GM21360 (cell line): ENCODE measurements around the gene OR2W1.

Experiments used
- ATAC-seq: cut with Tn5 transposase; IDR thresholded peaks from one replicate; pipeline ENCODE4 v1.9.1; 2021; ENCODE audit warnings: mild to moderate bottlenecking, moderate library complexity; ENCODE audit not compliant: unreplicated experiment

OR2W1 gene, protein sequence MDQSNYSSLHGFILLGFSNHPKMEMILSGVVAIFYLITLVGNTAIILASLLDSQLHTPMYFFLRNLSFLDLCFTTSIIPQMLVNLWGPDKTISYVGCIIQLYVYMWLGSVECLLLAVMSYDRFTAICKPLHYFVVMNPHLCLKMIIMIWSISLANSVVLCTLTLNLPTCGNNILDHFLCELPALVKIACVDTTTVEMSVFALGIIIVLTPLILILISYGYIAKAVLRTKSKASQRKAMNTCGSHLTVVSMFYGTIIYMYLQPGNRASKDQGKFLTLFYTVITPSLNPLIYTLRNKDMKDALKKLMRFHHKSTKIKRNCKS

DNA sequence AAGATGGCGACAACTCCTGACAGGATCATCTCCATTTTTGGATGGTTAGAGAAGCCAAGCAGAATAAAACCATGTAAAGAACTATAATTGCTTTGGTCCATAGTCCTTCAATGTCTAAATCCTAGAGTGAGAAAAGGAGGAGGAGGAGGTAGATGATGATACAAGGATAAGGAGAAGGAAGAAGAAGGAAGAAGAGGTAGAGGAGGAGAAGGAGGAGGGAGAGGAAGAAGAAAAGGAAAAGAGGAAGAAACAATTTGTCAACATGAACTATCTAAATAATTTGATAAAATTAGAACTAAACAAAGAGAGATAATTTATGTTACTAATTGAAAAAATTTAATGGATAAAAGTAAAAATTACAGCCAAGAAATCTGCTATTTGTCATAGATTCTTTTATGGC, at the start of gene OR2W1:
Gene OR2W1, minus strand, starts transcription at position 101 of the 400 bp plus-strand sequence. Its CDS starts 0 bp downstream, at position 101.
- no peak for ATAC-seq

DNA sequence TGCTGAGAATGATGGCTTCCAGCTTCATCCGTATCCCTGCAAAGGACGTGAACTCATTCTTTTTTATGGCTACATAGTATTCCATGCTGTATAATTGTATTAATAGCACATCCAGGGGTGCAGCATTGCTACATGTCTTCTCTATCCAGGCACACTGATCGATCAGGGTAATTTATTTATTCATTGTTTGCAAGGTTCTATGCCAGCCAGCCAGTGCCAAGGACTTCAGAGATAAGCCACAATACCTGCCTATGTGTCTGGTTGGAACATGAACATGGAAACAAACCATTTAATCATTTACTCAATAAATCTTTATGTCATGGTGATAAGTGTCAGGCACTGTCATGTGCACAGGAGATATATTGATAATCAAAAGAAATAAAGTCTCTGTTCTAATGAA, 48.0 kb upstream of the OR2W1 start:
- no peak for ATAC-seq

DNA sequence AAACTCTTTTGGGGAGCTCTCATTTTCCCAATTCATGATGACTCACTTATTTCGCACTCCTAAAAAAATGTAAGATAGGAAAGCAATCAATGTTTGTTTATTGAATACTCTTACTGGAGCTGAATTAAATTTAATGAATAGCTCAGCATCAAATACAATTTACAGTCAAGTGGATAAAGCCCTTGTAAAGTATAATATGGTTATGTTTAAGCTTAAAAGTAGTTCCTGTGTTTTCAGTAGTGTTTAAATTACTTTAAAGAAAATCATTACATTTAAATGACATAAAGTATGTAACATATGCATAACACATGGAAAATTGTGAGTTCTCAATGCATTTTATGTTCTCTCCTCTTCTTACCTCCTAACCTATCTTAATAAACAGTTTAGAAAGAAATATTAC, 42.2 kb upstream of the OR2W1 start, which contains the start of gene OR2B3:
Gene OR2B3, minus strand, starts transcription at position 101 of the 400 bp plus-strand sequence. Its CDS starts 65 bp downstream, at position 36.
- ATAC-seq, result no peak

DNA sequence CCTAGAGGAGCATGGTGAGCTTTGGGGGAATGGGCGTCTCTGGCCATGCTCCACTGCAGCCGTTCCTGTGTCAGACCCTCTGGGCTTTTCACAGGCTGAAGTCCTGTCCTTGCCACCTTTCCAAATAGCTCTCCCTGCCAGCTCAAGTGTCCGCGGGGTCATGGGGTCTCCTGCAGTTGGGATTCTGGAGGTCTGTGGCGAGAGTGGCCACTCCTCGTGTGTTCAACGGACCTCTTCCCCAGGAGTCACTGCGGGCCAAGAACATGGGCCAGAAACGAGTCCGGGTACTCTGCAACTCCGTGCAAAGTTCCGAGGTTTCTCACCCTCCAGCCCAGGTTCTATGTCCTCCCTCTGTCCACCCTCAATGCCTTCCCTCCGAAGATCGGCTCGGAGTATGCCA, 37.5 kb upstream of the OR2W1 start:
- ATAC-seq, result no peak

DNA sequence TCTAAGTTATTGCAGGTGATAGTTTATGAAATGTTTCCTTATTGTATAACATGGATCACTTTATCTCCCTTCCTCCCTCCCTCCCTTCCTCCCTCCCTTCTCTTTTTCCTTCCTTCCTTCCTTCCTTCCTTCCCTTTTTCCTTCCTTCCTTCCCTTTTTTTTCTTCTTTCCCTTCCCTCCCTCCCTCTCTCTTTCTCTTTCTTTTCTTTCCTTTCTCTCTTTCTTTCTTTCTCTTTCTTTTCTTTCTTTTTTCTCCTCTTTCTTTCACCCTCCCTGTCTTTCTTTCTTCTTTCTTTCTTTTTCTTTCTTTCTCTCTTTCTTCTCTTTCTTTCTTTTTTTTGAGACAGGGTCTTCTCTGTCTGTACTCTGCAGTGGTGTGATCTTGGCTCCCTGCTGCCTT, 36.3 kb upstream of the OR2W1 start:
- ATAC-seq, result no peak

DNA sequence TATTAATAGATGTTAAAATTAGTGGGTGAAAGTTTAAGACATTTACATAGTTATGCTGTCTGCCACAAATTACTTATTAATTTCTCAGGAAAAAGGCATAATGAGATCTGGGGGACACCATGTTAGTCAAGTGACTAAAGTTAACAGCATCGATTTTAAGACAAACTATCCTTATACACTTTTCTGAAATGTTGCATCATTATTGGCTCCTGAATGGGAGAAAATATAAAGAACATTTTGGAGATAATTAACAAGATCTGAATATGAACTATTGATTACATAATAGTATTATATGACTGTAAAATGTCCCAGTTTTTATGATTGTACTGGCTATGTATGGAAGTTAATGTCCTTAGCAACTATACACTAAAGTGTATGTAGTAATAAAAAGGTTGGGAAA, 34.2 kb upstream of the OR2W1 start:
- ATAC-seq, result no peak

DNA sequence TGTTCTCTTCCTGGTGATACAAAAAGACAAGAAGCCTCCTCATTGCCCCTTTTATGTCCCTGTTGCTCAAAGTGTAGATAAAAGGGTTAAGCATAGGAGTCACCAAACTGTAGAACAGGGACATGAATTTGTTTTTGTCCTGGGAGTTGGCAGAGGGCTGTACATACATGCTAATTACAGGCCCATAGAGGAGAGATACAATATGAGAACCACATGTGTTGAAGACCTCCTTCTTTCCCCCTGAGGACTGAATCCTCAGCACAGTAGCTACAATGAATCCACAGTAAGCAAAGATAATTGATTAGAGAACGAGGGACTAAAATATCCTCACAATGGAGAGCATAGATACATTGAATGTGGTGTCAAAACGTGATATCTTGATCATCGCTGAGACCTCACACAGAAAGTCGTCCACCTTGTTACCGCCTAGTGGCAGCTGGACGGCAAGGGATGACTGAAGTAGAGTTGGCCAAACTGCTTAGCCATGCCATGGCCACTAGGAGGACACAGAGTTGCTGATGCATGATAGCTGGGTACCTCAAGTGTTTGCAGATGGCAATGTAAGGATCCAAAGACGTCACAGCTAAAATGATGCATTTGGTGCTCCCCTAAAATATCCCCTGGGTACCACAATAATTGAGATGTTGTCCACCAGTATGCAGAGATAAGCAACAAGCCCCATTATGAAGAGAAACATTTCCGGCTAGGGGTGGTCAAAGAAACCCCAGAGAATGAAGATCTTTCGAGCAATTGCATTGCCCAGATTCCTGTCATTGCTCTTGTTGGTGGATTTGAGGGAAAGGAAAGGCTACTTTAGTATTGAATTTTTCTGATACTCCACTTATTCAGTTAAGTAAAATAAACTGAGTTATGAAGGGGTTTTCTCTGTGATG, 27.1 kb upstream of the OR2W1 start:
- ATAC-seq, result no peak

DNA sequence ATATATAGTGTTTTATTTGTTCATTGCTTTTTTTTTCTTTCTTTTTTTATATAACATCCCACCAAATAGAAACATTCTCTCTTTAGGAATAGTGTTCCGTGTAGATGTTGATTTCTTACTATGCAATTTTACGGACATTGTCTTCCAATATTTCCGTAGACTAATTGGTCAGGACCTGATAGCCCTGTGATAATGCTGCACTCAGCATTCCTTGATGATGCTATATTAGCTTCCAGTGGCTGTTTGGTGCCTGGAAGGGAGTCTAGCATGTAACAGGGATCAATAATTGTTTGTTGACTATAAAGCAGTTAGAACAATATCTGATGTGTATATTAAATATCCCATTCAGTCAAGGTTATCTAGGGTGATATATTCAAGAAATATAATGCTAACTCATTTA, 6.7 kb upstream of the OR2W1 start:
- ATAC-seq, result no peak

DNA sequence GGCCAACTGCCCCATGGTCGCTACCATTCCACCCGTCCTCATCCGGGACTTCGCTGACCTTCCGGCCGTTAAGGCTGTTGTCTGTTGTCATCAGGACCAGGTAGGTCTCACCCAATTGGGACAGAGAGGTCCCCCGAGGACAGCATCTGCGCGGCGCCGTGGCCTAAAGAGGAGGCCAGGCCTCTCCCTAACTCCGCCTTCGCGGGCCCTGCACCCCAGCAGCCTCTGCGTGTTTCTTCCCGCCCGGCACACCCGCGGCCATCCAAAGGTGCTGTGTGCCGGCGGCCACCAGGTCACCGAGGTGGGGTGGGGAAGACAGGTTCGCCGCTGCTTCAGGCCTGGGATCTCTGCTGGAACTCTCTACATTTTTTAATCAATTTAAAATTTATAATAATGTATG, 9.0 kb downstream of the OR2W1 start:
- no peak for ATAC-seq

DNA sequence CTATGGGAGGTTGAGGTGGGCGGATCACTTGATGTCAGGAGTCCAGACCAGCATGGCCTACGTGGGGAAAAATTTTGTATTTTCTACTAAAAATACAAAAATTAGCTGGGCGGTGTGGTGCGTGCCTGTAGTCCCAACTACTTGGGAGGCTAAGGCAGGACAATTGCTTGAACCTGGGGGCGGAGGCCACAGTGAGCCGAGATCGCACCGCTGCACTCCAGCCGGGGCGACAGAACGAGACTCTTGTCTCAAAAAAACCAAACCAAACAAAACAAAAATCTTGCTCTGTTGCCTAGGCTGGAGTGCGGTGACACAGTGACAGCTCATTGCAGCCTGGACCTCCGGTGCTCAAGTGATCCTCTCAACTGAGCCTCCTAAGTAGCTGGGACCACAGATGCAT, 16.2 kb downstream of the OR2W1 start:
- no peak for ATAC-seq

DNA sequence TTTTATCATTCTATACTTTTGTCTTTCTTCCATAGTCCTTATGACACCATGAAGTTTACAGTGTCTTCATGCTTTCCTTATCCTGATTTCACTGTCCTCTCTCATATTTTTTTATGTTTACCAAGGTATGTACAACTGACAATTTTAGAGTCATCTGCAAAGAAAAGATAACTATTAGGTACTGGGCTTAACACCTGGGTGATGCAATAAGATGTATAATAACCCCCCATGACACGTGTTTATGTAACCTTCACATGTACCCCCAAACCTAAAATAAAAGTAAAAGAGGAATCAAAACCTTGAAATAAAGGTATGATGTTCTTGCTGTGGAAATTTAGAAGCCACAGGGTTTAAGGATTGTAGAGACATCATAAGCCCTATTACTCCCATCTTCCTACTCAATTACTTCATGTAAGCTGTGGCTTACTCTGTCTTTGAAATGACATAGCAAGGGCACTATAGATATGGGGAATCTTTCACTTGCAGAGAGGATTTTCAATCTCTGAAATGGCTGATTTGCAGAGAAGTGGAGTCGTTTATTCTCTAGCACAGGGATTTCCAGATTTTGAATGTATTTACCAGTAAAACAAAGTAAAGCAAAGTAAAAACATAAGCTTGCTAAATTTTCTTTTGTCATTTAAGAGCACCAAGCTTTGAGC, 18.9 kb downstream of the OR2W1 start:
- ATAC-seq, result no peak

DNA sequence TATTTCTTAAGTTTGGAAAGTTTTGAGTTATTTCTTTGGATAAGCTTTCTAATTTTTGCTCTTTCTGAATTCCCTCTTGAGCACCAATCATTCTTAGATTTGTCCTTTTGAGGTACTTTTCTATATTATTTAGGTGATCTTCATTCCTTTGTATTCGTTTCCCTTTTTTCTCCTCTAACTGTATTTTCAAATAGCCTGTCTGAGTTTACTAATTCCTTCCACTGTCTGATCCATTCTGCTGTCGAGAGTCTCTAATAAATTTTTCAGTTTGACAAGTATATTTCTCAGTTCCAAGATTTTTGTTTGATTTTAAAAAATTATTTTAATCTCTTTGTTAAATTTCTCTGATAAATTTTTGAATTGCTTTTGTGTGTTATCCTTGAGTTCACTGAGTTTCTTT, 23.5 kb downstream of the OR2W1 start:
- no peak for ATAC-seq

DNA sequence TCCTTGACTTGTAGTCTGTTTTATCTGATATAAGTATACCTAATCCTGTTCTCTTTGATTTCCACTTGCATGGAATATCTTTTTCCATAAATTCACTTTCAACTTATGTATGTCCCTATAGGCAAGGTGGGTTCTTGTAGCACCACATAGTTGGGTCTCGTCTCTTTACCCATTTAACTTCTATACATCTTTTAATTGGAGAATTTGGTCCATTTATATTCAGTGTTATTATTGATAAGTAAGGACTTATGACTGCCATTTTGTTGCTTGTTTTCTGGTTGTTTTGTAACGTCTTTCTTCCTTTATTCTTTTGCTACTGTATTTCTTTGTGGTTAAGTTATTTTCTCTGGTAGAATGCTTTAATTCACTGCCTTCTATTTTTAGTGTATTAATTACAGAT, 25.3 kb downstream of the OR2W1 start:
- no peak for ATAC-seq

DNA sequence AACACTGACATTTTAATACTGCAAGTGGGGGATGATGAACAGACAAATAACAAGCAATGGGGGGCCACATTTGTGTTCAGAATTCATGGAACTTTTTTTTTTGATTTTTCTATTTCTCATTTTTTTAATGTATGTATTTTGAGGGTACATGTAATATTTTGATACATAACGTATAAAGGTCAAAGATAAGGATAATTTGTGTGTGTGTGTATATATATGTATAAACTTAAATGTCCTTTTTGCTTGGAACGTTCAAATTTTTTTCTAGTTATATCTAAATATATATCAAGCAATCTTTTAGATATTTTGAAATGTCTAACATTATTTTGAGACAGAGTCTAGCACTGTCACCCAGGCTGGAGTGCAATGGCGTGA, 27.6 kb downstream of the OR2W1 start:
- ATAC-seq, result no peak

DNA sequence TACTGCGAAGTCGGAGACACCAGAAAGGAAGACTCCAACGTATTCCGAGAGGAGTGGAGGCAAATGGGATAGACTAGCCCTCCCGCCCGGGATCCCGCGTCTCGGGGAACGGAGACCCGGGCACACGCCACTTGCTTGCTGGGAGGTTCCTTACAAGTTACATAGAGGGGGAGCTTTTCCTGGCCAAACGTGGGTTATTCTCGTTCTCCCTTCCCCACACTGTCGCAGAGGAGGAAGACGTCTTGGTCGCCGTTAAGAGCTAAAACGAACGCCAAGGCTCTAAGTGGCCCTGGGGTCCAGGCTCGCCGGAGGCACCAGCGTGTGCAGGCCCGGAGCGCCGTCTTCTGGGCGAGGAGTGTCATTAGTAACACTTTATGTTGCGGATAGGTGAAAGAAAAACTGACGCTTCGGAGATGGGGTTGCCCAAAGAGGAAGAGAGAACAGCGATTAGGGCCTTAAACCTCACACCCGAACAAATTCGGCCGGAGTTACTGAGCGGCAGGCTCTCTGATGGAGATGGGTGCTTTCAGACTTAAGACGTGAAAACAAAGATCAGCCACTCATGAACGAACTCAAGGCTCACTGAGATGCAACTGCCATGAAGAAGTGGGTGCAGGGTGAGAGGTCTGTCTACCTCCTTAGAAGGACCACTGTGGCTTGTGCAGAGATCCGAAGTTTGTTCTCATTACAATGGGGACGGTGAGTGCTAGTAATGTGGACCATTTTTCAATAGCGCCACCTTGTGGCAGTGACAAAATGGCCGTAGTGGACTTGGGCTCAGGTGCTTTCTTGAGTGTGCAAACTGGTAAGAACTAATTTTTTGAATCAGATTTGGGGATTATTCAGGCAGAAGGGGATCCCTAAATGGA, 28.2 kb downstream of the OR2W1 start:
- peak; percentile 68 for ATAC-seq

DNA sequence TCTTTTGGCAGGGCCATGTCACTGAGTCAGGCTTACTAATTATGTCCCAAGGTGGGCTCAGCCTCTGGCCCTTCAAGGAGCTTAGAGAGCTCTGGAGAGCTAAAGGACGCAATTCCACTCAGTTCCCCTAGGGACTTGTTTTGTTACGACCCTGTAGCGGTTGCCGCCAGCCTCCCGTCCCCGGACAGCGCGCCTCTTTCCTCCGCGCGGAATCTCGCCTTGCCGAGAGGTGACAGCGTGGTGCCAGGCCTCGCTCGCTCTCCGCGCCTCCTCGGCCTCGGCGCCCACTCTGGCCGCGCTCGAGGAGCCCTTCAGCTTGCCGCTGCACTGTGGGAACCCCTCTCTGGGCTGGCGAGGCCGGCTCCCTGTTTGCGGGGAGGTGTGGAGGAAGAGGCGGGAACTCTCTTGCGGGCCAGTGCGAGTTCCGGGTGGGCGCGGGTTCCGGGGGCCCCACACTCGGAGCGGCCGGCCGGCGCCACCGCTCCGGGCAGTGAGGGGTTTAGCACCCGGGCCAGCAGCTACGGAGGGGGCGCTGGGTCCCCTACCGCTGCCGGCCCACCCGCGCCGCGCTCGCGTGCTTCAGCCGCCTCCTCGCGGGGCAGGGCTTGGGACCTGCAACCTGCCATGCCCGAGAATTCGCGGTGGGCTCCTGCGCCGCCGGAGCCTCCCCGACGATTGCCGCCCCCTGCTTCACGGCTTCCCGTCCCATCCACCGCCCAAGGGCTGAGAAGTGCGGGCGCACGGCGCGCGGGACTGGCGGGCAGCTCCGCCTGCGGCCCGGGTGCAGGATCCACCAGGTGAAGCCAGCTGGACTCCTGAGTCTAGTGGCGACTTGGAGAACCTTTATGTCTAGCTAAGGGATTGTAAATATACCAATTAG, 30.0 kb downstream of the OR2W1 start:
- ATAC-seq, result no peak

DNA sequence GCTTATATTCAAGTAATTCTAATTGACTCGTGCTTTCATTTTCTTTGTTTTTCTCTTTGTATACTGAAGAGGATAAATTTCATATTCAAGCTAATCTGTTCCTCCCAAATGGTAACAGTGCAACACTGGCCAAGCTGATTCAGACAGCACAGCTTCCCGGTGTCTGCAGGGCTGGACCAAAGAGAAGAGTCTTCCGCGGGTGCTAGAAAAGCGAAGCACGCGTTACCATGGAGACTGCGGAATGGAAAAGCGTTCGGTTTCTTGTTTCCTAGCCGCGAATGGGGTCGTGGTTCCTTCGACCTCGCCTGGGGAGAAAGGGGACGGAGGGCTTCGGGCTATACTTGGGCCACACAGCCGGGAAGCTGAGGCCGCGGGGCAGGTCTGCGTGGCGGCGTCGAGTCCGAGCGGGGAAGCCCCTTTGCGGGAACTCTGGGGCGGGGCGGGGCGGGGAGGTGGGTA, 33.7 kb downstream of the OR2W1 start:
- ATAC-seq, result no peak

DNA sequence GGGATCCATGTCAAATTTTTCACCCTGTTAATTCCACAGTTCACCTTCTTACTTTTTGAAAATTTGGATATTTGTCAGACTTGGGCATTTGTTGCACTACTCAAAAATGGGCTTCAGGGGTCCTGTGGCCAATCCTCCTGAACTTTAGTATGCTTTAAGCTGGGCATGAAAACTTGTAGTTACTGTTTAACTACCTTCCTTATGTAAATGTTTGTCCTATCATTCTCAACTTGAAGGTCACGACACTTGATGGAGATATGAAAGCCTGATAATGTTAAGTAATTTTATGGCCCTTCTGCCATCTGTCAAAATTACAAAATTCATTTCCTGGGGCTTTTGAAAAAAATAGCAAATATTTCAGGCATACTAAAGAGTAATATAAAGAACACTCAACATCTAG, 35.6 kb downstream of the OR2W1 start:
- ATAC-seq, result no peak

DNA sequence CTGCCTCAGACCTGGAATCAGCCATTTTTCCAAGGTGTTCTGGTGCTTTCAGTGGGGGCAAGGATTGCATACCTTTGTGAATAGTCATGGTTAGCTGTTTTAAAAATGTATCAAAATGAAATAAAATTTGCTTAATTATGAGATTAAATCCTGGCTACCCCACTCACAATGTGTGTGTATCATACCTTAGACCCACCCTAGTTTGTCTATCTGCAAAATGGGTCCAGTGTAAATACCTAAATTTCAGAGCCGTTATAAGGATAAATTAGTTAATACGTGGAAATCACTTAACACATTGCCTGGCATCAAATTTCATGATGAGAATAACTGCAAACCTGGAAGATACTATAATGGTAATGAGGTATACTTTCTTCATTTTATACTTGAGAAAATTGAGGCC, 36.9 kb downstream of the OR2W1 start:
- ATAC-seq, result no peak
